ENCODE data around the gene FHOD3. TPM values are rescaled to one million over a fixed set of nuclear protein-coding genes. Genes with fewer than 3 reads are reported as not detected.

The FHOD3 gene
- total RNA-seq, 1 donor from 2014 or later: 5.9 TPM

DNA sequence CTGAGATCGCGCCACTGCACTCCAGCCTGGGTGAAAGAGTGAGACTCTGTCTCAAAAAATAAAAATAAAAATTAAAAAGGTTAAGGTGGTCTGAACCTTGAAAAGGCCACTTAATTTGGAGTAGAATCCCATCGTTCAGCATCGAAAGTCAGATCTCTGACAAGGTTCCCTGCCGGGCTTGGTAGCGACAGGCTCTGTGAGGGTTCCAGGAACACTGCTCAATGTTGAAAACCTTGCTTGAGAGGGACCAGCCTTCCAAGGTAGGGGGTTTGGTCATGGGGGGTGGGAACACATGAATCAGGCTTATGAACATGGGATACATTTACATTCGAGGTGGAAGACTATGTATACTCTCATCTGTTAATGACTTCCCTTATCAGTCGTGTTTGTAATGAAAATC lies 232.2 kb downstream of the FHOD3 start:
- peaks cover 6% of the 10 kb centered on the region for H3K27me3 Mint-ChIP-seq (ENCODE audit: low read depth, unreplicated experiment)
- no peak overlapping the region for H3K4me3 Mint-ChIP-seq (ENCODE audit: unreplicated experiment)
- DNase-seq (ENCODE audit: low read depth) (no peak), FAIRE-seq (no peak)
- no peak overlapping the region for H3K4me3 ChIP-seq (ENCODE audit: insufficient read depth, low read depth, low read length)
- no peaks in the 10 kb centered on the region for H3K79me2 ChIP-seq (ENCODE audit: insufficient read depth, low read length)
- H3K36me3 Mint-ChIP-seq (ENCODE audit: low read depth, unreplicated experiment): peaks cover 2% of the 10 kb centered on the region
- H3K4me1 ChIP-seq (ENCODE audit: insufficient read depth, low read length): no peaks in the 10 kb centered on the region
- peaks cover 6% of the 10 kb centered on the region for H3K4me1 Mint-ChIP-seq (ENCODE audit: low read depth, unreplicated experiment)
- no peak overlapping the region for H2AFZ ChIP-seq (ENCODE audit: low read depth, low read length)
- TF ChIP-seq EZH2 (IDR thresholded peaks at IDR 0.05; ENCODE audit: insufficient read depth, low read length): no peak
- TF ChIP-seq, protein P1, sequence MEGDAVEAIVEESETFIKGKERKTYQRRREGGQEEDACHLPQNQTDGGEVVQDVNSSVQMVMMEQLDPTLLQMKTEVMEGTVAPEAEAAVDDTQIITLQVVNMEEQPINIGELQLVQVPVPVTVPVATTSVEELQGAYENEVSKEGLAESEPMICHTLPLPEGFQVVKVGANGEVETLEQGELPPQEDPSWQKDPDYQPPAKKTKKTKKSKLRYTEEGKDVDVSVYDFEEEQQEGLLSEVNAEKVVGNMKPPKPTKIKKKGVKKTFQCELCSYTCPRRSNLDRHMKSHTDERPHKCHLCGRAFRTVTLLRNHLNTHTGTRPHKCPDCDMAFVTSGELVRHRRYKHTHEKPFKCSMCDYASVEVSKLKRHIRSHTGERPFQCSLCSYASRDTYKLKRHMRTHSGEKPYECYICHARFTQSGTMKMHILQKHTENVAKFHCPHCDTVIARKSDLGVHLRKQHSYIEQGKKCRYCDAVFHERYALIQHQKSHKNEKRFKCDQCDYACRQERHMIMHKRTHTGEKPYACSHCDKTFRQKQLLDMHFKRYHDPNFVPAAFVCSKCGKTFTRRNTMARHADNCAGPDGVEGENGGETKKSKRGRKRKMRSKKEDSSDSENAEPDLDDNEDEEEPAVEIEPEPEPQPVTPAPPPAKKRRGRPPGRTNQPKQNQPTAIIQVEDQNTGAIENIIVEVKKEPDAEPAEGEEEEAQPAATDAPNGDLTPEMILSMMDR (IDR thresholded peaks at IDR 0.05; ENCODE audit: insufficient read depth, low read depth, low read length): no peak
- no peaks in the 10 kb centered on the region for H4K20me1 ChIP-seq (ENCODE audit: insufficient read depth, low read length)
- no peaks in the 10 kb centered on the region for H3K9me3 ChIP-seq (ENCODE audit: insufficient read depth, low read depth, low read length)
- H3K9me3 Mint-ChIP-seq (ENCODE audit: unreplicated experiment): no peaks in the 10 kb centered on the region
- no peak overlapping the region for H3K9ac ChIP-seq (ENCODE audit: low read length)
- H3K4me2 ChIP-seq (ENCODE audit: low read length): no peak overlapping the region
- no peaks in the 10 kb centered on the region for H3K36me3 ChIP-seq (ENCODE audit: insufficient read depth, low read length)
- H3K27ac ChIP-seq (ENCODE audit: low read depth, low read length): no peak overlapping the region
- H3K27ac Mint-ChIP-seq (ENCODE audit: unreplicated experiment): no peak overlapping the region
- H3K27me3 ChIP-seq (ENCODE audit: insufficient read depth, low read length): no peaks in the 10 kb centered on the region

DNA sequence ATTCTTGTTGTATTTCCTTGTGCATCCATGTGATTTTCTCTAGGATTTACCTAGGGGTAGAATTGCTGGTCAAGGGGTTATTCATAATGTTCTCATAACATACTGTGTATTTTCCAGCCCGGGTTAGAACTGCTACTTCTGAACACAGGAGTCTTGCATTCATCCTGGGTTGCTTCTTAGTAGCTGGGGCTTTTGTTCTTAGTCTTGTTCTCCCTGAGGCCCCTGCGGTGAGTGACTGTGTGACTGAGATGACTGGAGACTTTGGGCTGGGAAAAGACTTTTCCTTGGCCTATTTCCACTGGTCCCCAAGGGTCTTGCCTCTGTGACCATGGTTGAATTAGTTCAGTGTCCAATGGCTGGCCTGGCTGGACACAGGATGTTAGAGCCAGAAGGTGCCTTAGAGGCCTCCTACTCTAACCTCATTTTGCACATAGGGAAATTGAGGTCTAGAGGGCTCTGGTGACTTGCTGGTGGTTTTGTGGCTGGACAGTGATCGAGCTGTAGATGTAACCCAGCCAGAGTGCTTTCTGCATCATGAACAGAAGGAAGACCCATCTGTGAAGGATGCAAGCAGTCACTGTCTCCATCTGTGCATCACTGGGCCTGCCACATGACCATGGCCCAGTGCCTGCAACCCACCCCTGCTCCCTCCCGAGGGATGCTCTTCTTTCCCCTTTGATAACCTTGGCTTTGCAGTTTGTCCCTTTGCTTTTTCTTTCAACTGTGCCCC lies 233.3 kb downstream of the FHOD3 start:
- no peak for FAIRE-seq
- H3K36me3 ChIP-seq (ENCODE audit: insufficient read depth, low read length): no peaks in the 10 kb centered on the region
- no peak for DNase-seq (ENCODE audit: low read depth)
- H3K9ac ChIP-seq (ENCODE audit: low read length): no peak overlapping the region
- Mint-ChIP-seq H3K36me3 (ENCODE audit: low read depth, unreplicated experiment) (peaks cover 2% of the 10 kb centered on the region), H3K4me1 (ENCODE audit: low read depth, unreplicated experiment) (peaks cover 6% of the 10 kb centered on the region), H3K9me3 (ENCODE audit: unreplicated experiment) (no peaks in the 10 kb centered on the region), H3K4me3 (ENCODE audit: unreplicated experiment) (no peak overlapping the region), H3K27ac (ENCODE audit: unreplicated experiment) (no peak overlapping the region), H3K27me3 (ENCODE audit: low read depth, unreplicated experiment) (peaks cover 6% of the 10 kb centered on the region)
- no peaks in the 10 kb centered on the region for H3K9me3 ChIP-seq (ENCODE audit: insufficient read depth, low read depth, low read length)
- H3K27ac ChIP-seq (ENCODE audit: low read depth, low read length): no peak overlapping the region
- peaks cover 4% of the 10 kb centered on the region for H4K20me1 ChIP-seq (ENCODE audit: insufficient read depth, low read length)
- H3K4me1 ChIP-seq (ENCODE audit: insufficient read depth, low read length): no peaks in the 10 kb centered on the region
- no peak for TF ChIP-seq EZH2 (IDR thresholded peaks at IDR 0.05; ENCODE audit: insufficient read depth, low read length)
- TF ChIP-seq, protein P1 (IDR thresholded peaks at IDR 0.05; ENCODE audit: insufficient read depth, low read depth, low read length): no peak
- no peaks in the 10 kb centered on the region for H3K79me2 ChIP-seq (ENCODE audit: insufficient read depth, low read length)
- no peak overlapping the region for H3K4me2 ChIP-seq (ENCODE audit: low read length)
- H3K4me3 ChIP-seq (ENCODE audit: insufficient read depth, low read depth, low read length): no peak overlapping the region
- no peak overlapping the region for H2AFZ ChIP-seq (ENCODE audit: low read depth, low read length)
- no peaks in the 10 kb centered on the region for H3K27me3 ChIP-seq (ENCODE audit: insufficient read depth, low read length)

DNA sequence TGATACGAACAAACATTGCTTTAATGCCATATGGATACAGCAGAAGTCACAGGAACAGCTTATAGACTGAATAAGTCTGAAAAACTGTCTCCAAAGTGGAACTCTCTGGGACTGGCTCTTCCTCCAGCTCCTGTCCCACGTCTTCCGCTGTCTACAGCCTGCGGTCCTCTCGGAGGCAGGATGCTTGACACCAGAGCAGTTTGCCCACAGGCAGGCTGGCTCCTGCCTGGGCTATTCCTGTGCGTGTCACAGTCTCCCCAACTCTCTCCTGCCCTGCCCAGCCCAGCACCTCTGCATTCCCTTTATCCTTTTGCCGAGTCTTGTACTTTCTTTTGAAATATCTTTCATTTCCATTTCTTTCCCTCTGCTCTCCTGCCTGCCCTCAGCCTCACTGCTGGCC lies 234.1 kb downstream of the FHOD3 start:
- no peak overlapping the region for H2AFZ ChIP-seq (ENCODE audit: low read depth, low read length)
- H3K9me3 ChIP-seq (ENCODE audit: insufficient read depth, low read depth, low read length): no peaks in the 10 kb centered on the region
- TF ChIP-seq EZH2 (IDR thresholded peaks at IDR 0.05; ENCODE audit: insufficient read depth, low read length): no peak
- TF ChIP-seq, protein P1 (IDR thresholded peaks at IDR 0.05; ENCODE audit: insufficient read depth, low read depth, low read length): no peak
- H3K4me1 ChIP-seq (ENCODE audit: insufficient read depth, low read length): no peaks in the 10 kb centered on the region
- Mint-ChIP-seq H3K27ac (ENCODE audit: unreplicated experiment) (no peak overlapping the region), H3K4me3 (ENCODE audit: unreplicated experiment) (no peak overlapping the region), H3K4me1 (ENCODE audit: low read depth, unreplicated experiment) (peaks cover 6% of the 10 kb centered on the region), H3K27me3 (ENCODE audit: low read depth, unreplicated experiment) (peaks cover 6% of the 10 kb centered on the region), H3K36me3 (ENCODE audit: low read depth, unreplicated experiment) (peaks cover 2% of the 10 kb centered on the region), H3K9me3 (ENCODE audit: unreplicated experiment) (no peaks in the 10 kb centered on the region)
- DNase-seq (ENCODE audit: low read depth): no peak
- no peak for FAIRE-seq
- no peaks in the 10 kb centered on the region for H3K27me3 ChIP-seq (ENCODE audit: insufficient read depth, low read length)
- no peak overlapping the region for H3K27ac ChIP-seq (ENCODE audit: low read depth, low read length)
- no peaks in the 10 kb centered on the region for H3K36me3 ChIP-seq (ENCODE audit: insufficient read depth, low read length)
- H4K20me1 ChIP-seq (ENCODE audit: insufficient read depth, low read length): peaks cover 4% of the 10 kb centered on the region
- no peak overlapping the region for H3K4me2 ChIP-seq (ENCODE audit: low read length)
- H3K79me2 ChIP-seq (ENCODE audit: insufficient read depth, low read length): no peaks in the 10 kb centered on the region
- no peak overlapping the region for H3K9ac ChIP-seq (ENCODE audit: low read length)
- no peak overlapping the region for H3K4me3 ChIP-seq (ENCODE audit: insufficient read depth, low read depth, low read length)
